ENCODE measurements around the gene C18orf32.
"Not testable (repeated sequence)": the region's sequence is repeated elsewhere in the genome, so short reads cannot be mapped to it uniquely, and the experiment has no call there.

The C18orf32 gene

GRCh38 chr18:49486953-49487710 lies at the start of gene C18orf32:
TSS of gene C18orf32 (minus strand) at chr18:49487234. CDS start at chr18:49483748, 3,486 bp downstream.
- peak; percentile 93 for DNase-seq (ENCODE audit: low read depth)

GRCh38 chr18:49534846-49535601 lies 48.0 kb upstream of the C18orf32 start:
- DNase-seq (ENCODE audit: low read depth) = no peak

- no peak for DNase-seq (ENCODE audit: low read depth)
These were observed 44.7 kb upstream of the C18orf32 start for GRCh38 chr18:49531678-49532153.

- DNase-seq (ENCODE audit: low read depth) = no peak
These were observed 42.6 kb upstream of the C18orf32 start for GRCh38 chr18:49529596-49529995.

GRCh38 chr18:49527631-49528327 lies 40.7 kb upstream of the C18orf32 start:
- DNase-seq (ENCODE audit: low read depth) = no peak

GRCh38 chr18:49525981-49526380 lies 38.9 kb upstream of the C18orf32 start:
- no peak for DNase-seq (ENCODE audit: low read depth)

- no peak for DNase-seq (ENCODE audit: low read depth)
These were observed 37.9 kb upstream of the C18orf32 start for GRCh38 chr18:49524951-49525350.

GRCh38 chr18:49524349-49524748 lies 37.3 kb upstream of the C18orf32 start:
- no peak for DNase-seq (ENCODE audit: low read depth)

GRCh38 chr18:49523580-49524093 lies 36.6 kb upstream of the C18orf32 start:
- DNase-seq (ENCODE audit: low read depth) = not testable (repeated sequence)

- DNase-seq (ENCODE audit: low read depth) = no peak
These were observed 34.3 kb upstream of the C18orf32 start for GRCh38 chr18:49521216-49521835.

- DNase-seq (ENCODE audit: low read depth) = no peak
These were observed 33.7 kb upstream of the C18orf32 start for GRCh38 chr18:49520661-49521145.

GRCh38 chr18:49519101-49519971 lies 32.3 kb upstream of the C18orf32 start:
- no peak for DNase-seq (ENCODE audit: low read depth)

- no peak for DNase-seq (ENCODE audit: low read depth)
These were observed 30.4 kb upstream of the C18orf32 start for GRCh38 chr18:49517483-49517882.

- DNase-seq (ENCODE audit: low read depth) = no peak
These were observed 28.5 kb upstream of the C18orf32 start for GRCh38 chr18:49515516-49515915.

GRCh38 chr18:49515003-49515402 lies 28.0 kb upstream of the C18orf32 start:
- DNase-seq (ENCODE audit: low read depth) = not testable (repeated sequence)

- no peak for DNase-seq (ENCODE audit: low read depth)
These were observed 27.5 kb upstream of the C18orf32 start for GRCh38 chr18:49514577-49514976.

- not testable (repeated sequence) for DNase-seq (ENCODE audit: low read depth)
These were observed 25.8 kb upstream of the C18orf32 start for GRCh38 chr18:49512876-49513275.

- peak; percentile 31 for DNase-seq (ENCODE audit: low read depth)
These were observed 23.5 kb upstream of the C18orf32 start for GRCh38 chr18:49510393-49511115.

- not testable (repeated sequence) for DNase-seq (ENCODE audit: low read depth)
These were observed 19.4 kb upstream of the C18orf32 start for GRCh38 chr18:49506438-49506837.

GRCh38 chr18:49503931-49504330 lies 16.9 kb upstream of the C18orf32 start:
- DNase-seq (ENCODE audit: low read depth) = no peak
